DND-41 (cell line): Measurements from ENCODE around the gene PSMA6.

Experiments used
- EZH2 ChIP-seq: IDR thresholded peaks from 3 replicates; pipeline ENCODE4 v1.6.1; 2012; ENCODE audit warnings: borderline replicate concordance, low read depth, mild to moderate bottlenecking, moderate library complexity, low read length, inconsistent platforms; ENCODE audit not compliant: severe bottlenecking
- TF ChIP-seq, protein P1 (sequence below): IDR thresholded peaks from 2 replicates; pipeline ENCODE4 v1.5.1; 2012; ENCODE audit warnings: borderline replicate concordance, low read length, moderate library complexity, mild to moderate bottlenecking; ENCODE audit not compliant: poor library complexity, severe bottlenecking; ENCODE audit errors: extremely low read depth

DNA sequence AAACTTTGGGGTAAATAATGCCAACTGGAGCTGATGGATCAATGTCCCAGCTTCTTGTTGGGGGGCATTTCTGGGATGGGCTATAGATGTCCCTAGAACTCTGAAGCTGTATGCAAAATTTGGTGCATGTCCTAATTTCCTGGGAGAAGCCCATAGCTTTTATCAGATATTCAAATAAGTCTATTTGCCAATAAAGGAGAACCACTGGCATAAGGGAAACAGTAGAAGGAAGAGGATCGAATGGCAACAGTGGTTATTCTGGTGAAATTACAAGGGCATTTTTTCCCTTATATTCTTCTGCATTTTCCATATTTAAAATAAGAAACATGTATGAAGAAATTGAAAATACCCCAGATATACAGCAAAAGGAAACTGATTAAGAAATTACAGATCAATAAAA is 34.2 kb downstream of the PSMA6 start:
- no peak for TF ChIP-seq EZH2
- TF ChIP-seq, protein P1, sequence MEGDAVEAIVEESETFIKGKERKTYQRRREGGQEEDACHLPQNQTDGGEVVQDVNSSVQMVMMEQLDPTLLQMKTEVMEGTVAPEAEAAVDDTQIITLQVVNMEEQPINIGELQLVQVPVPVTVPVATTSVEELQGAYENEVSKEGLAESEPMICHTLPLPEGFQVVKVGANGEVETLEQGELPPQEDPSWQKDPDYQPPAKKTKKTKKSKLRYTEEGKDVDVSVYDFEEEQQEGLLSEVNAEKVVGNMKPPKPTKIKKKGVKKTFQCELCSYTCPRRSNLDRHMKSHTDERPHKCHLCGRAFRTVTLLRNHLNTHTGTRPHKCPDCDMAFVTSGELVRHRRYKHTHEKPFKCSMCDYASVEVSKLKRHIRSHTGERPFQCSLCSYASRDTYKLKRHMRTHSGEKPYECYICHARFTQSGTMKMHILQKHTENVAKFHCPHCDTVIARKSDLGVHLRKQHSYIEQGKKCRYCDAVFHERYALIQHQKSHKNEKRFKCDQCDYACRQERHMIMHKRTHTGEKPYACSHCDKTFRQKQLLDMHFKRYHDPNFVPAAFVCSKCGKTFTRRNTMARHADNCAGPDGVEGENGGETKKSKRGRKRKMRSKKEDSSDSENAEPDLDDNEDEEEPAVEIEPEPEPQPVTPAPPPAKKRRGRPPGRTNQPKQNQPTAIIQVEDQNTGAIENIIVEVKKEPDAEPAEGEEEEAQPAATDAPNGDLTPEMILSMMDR = no peak
